ENCODE results near the gene C6orf15.

DNA sequence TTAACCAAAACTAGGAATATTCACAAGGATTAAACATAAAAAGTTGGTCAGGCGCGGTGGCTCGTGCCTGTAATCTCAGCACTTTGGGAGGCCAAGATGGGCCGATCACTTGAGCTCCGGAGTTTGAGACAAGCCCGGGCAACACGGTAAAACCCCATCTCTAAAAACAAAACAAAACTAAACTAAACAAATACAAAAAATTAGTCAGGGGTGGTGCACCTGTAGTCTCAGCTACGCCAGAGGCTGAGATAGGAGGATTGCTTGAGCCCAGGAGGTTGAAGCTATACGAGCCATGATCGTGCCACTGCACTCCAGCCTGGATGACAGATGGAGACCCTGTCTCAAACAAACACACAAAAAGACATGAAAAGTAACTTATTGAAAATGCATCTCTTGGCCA is 23.3 kb upstream of the C6orf15 start:
- TF ChIP-seq, protein P1, sequence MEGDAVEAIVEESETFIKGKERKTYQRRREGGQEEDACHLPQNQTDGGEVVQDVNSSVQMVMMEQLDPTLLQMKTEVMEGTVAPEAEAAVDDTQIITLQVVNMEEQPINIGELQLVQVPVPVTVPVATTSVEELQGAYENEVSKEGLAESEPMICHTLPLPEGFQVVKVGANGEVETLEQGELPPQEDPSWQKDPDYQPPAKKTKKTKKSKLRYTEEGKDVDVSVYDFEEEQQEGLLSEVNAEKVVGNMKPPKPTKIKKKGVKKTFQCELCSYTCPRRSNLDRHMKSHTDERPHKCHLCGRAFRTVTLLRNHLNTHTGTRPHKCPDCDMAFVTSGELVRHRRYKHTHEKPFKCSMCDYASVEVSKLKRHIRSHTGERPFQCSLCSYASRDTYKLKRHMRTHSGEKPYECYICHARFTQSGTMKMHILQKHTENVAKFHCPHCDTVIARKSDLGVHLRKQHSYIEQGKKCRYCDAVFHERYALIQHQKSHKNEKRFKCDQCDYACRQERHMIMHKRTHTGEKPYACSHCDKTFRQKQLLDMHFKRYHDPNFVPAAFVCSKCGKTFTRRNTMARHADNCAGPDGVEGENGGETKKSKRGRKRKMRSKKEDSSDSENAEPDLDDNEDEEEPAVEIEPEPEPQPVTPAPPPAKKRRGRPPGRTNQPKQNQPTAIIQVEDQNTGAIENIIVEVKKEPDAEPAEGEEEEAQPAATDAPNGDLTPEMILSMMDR (IDR thresholded peaks at IDR 0.05; ENCODE audit: extremely low read depth in 1 of 2, insufficient read depth in 1 of 2, low read depth in 1 of 2, low read length in 2 of 2), result no peak
- TF ChIP-seq POLR2A (IDR thresholded peaks at IDR 0.05; ENCODE audit: low read depth, low read length) (no peak), JUN (IDR thresholded peaks at IDR 0.05; ENCODE audit: borderline replicate concordance, insufficient read depth, insufficient read length, low read depth) (no peak), EZH2 (IDR thresholded peaks at IDR 0.05; ENCODE audit: borderline replicate concordance, low read depth, low read length, severe bottlenecking) (no peak), POLR2AphosphoS5 (IDR thresholded peaks at IDR 0.05; ENCODE audit: insufficient read depth, low read depth, low read length) (no peak), FOS (IDR thresholded peaks at IDR 0.05; ENCODE audit: borderline replicate concordance, insufficient read depth, low read length) (no peak), MYC (IDR thresholded peaks at IDR 0.05; ENCODE audit: low read depth, low read length) (no peak)
- TF ChIP-seq, protein P2, sequence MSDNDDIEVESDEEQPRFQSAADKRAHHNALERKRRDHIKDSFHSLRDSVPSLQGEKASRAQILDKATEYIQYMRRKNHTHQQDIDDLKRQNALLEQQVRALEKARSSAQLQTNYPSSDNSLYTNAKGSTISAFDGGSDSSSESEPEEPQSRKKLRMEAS (IDR thresholded peaks at IDR 0.05; ENCODE audit: insufficient read depth, insufficient read length), result no peak

Data from endothelial cell of umbilical vein (primary cell).